Upper lobe of right lung (tissue), 1 donor: ENCODE data around the gene UHRF2. TPM values are rescaled to one million over a fixed set of nuclear protein-coding genes. Genes with fewer than 3 reads are reported as not detected.
A peak's percentile ranks its signal among the peaks of the same experiment; 100 is the strongest.

Source experiments
- ATAC-seq: fragments of 200-7000 bp; cut with Tn5 transposase; one replicate; pipeline ENCODE4 v1.9.1; 2020; ENCODE audit warnings: mild to moderate bottlenecking, moderate library complexity
- DNase-seq: peaks from one replicate; pipeline ENCODE4 v3.0.0-alpha.2; 2020
- H3K27ac ChIP-seq: fragments of 200-600 bp; one replicate; pipeline ENCODE4 v1.8.0; 2022
- H3K27me3 ChIP-seq: fragments of 200-600 bp; one replicate; pipeline ENCODE4 v1.8.0; 2022; ENCODE audit warnings: mild to moderate bottlenecking
- H3K36me3 ChIP-seq: fragments of 200-600 bp; one replicate; pipeline ENCODE4 v1.8.0; 2022
- H3K4me1 ChIP-seq: fragments of 200-600 bp; one replicate; pipeline ENCODE4 v1.8.0; 2022
- H3K4me3 ChIP-seq: fragments of 200-600 bp; one replicate; pipeline ENCODE4 v1.8.0; 2022; ENCODE audit warnings: mild to moderate bottlenecking
- H3K9me3 ChIP-seq: fragments of 200-600 bp; one replicate; pipeline ENCODE4 v1.8.0; 2022
- intact Hi-C: fragments of 100-400 bp; cut with DNase I; formaldehyde crosslinking; loops from one replicate; pipeline ENCODE4 v1.11.0; 2022
- total RNA-seq: library from RNA; stranded (reverse); fragmentation: NEBNext Ultra II Directional; extraction: Animal tissue kit (Norgen Biotek cat#: 25700); gene quantifications from one replicate; pipeline ENCODE4 v1.2.1, GENCODE V29; 2021
- TF ChIP-seq, protein P1 (sequence below): fragments of 200-600 bp; IDR thresholded peaks from one replicate; pipeline ENCODE4 v1.8.0; 2022; ENCODE audit warnings: antibody characterized with exemption
- donor health status: DM: no; HTN: yes; CAD: no; lungs with severe emphysema.

Gene UHRF2
- total RNA-seq, 1 donor from 2014 or later: 42.4 TPM

- ATAC-seq (no peak), DNase-seq (no peak)
- TF ChIP-seq, protein P1, sequence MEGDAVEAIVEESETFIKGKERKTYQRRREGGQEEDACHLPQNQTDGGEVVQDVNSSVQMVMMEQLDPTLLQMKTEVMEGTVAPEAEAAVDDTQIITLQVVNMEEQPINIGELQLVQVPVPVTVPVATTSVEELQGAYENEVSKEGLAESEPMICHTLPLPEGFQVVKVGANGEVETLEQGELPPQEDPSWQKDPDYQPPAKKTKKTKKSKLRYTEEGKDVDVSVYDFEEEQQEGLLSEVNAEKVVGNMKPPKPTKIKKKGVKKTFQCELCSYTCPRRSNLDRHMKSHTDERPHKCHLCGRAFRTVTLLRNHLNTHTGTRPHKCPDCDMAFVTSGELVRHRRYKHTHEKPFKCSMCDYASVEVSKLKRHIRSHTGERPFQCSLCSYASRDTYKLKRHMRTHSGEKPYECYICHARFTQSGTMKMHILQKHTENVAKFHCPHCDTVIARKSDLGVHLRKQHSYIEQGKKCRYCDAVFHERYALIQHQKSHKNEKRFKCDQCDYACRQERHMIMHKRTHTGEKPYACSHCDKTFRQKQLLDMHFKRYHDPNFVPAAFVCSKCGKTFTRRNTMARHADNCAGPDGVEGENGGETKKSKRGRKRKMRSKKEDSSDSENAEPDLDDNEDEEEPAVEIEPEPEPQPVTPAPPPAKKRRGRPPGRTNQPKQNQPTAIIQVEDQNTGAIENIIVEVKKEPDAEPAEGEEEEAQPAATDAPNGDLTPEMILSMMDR: no peak
- peaks cover 28% of the 10 kb centered on the region for H3K4me1 ChIP-seq
- peaks cover 11% of the 10 kb centered on the region for H3K36me3 ChIP-seq
- no peak overlapping the region for H3K4me3 ChIP-seq
- H3K27ac ChIP-seq: peak overlapping the region; percentile 17
- H3K9me3 ChIP-seq: no peaks in the 10 kb centered on the region
- no peaks in the 10 kb centered on the region for H3K27me3 ChIP-seq
- intact Hi-C loops: no loop called here
Observed at GRCh38 chr9:6417186-6417585, 4.2 kb downstream of the UHRF2 start.

GRCh38 chr9:6418764-6419163 is 5.8 kb downstream of the UHRF2 start:
- DNase-seq (no peak), ATAC-seq (no peak)
- Histone ChIP-seq H3K9me3 (no peaks in the 10 kb centered on the region), H3K36me3 (peaks cover 19% of the 10 kb centered on the region), H3K27me3 (no peaks in the 10 kb centered on the region), H3K4me3 (no peak overlapping the region), H3K27ac (no peak overlapping the region), H3K4me1 (peaks cover 28% of the 10 kb centered on the region)
- intact Hi-C loops: no loop called here
- TF ChIP-seq, protein P1: no peak

- intact Hi-C loops: no loop called here
- H3K27ac ChIP-seq: no peak overlapping the region
- DNase-seq (no peak), ATAC-seq (no peak)
- H3K36me3 ChIP-seq: peaks cover 19% of the 10 kb centered on the region
- no peaks in the 10 kb centered on the region for H3K9me3 ChIP-seq
- H3K4me3 ChIP-seq: no peak overlapping the region
- H3K4me1 ChIP-seq: peaks cover 9% of the 10 kb centered on the region
- no peaks in the 10 kb centered on the region for H3K27me3 ChIP-seq
- TF ChIP-seq, protein P1: no peak
Observed at GRCh38 chr9:6424940-6425339, 11.9 kb downstream of the UHRF2 start.

DNA sequence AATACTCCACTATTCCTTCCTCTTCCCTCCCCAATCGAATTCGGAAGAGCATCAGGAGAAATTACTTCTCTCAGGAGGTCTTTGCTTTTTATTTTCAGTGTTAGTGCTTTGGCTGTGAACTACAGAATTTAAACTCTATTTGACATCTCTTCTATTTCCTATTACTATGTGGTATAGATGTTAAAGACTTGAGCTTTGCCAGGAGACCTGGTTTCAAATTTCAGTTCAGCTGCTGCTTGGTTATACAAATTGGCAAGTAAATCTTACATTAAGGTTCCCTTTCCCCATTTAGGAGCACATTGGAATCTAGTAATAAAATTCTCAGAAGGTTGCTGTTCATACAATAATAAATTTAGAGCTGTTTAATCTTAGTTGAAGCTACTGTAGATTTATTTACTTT is 13.1 kb downstream of the UHRF2 start:
- intact Hi-C loops: no loop called here
- TF ChIP-seq, protein P1: no peak

DNA sequence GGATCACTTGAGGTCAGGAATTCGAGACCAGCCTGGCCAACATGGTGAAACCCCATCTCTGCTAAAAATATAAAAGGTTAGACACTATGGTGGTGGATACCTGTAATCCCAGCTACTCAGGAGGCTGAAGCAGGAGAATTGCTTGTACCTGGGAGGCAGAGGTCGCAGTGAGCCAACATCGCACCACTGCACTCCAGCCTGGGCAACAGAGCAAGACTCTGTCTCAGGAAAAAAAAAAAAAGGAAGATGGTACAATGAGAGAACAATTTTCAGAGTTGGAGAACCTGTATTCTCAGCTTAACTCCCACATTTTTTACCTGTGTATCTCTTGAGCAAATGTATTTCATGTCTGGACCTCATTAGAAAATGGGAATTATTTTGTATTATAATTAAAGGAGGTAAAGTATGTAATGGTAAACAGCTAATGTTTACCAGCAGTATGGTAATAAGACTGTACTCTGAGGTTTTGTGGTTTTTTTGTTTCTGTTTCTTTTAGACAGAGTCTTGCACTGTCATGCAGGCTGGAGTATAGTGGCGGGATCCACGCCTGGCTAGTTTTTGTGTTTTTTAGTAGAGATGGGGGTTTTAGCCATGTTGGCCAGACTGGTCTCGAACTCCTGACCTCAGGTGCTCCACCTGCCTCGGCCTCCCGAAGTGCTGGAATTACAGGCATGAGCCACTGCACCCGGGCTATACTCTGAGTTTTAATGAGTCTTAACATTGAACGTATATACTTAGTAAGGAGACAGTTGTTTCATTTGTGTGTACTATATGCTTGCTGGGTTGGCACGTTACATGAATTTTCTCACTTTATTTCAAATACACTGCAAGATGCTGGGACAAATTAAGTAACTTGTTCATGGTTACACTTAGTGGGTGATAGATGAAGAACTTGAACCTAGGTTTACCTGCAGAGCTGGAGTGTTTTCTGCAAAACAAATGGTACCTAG is 16.2 kb downstream of the UHRF2 start:
- H3K4me3 ChIP-seq: no peak overlapping the region
- no peak overlapping the region for H3K27ac ChIP-seq

More for the DNA sequence above, 13.1 kb downstream of the UHRF2 start:
- Histone ChIP-seq H3K27ac (no peak overlapping the region), H3K27me3 (no peaks in the 10 kb centered on the region), H3K36me3 (peaks cover 19% of the 10 kb centered on the region), H3K4me1 (peaks cover 9% of the 10 kb centered on the region), H3K4me3 (no peak overlapping the region), H3K9me3 (no peaks in the 10 kb centered on the region)
- ATAC-seq: no peak
- DNase-seq: no peak

More for the DNA sequence above, 16.2 kb downstream of the UHRF2 start:
- H3K4me1 ChIP-seq: peaks cover 12% of the 10 kb centered on the region
- ATAC-seq (peak; percentile 52), DNase-seq (no peak)
- H3K9me3 ChIP-seq: no peaks in the 10 kb centered on the region
- peaks cover 1% of the 10 kb centered on the region for H3K36me3 ChIP-seq
- TF ChIP-seq, protein P1: no peak
- H3K27me3 ChIP-seq: no peaks in the 10 kb centered on the region
- intact Hi-C loops: no loop called here
